ENCODE data around the gene VPS13A. TPM values are rescaled to one million over a fixed set of nuclear protein-coding genes. Genes with fewer than 3 reads are reported as not detected.

Gene VPS13A
- total RNA-seq, 4 donors from 2014 or later = 45.9 to 77.0 (median 53.5) TPM

DNA sequence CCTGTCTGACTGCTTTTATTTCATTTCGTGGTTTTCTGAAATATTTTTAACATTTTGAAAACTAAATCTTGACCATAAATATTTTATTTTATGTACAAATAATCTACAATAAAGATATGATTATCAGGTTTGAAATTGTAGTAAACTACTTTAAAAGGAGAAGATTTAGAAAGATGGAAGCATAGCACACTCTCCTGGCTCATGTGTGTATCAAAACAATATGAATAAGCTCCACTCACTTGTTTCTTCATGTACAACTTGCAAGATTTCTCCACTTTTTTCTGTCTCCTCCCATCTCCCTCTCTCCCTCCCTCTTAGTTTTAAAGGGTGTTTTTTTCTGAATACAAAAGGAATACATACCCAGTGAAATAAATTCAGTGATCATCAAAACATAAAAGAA, 15.4 kb upstream of the VPS13A start:
- Histone ChIP-seq H3K9me3 (no peaks in the 10 kb centered on the region), H3K27ac (no peak overlapping the region), H3K27me3 (no peaks in the 10 kb centered on the region), H3K4me1 (no peaks in the 10 kb centered on the region), H3K4me3 (replicated peaks in 1 of 3) (no peak overlapping the region), H3K36me3 (no peaks in the 10 kb centered on the region)
- intact Hi-C loops (cut with DNase I) = no loop called here
- WGBS, 2 donors = 83 to 94% methylated on average over 1 of the region's 1 CpG
- no peak for DNase-seq
- TF ChIP-seq, protein P1, sequence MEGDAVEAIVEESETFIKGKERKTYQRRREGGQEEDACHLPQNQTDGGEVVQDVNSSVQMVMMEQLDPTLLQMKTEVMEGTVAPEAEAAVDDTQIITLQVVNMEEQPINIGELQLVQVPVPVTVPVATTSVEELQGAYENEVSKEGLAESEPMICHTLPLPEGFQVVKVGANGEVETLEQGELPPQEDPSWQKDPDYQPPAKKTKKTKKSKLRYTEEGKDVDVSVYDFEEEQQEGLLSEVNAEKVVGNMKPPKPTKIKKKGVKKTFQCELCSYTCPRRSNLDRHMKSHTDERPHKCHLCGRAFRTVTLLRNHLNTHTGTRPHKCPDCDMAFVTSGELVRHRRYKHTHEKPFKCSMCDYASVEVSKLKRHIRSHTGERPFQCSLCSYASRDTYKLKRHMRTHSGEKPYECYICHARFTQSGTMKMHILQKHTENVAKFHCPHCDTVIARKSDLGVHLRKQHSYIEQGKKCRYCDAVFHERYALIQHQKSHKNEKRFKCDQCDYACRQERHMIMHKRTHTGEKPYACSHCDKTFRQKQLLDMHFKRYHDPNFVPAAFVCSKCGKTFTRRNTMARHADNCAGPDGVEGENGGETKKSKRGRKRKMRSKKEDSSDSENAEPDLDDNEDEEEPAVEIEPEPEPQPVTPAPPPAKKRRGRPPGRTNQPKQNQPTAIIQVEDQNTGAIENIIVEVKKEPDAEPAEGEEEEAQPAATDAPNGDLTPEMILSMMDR (IDR thresholded peaks at IDR 0.05) = no peak
- no peak for TF ChIP-seq POLR2A (IDR thresholded peaks at IDR 0.05)

DNA sequence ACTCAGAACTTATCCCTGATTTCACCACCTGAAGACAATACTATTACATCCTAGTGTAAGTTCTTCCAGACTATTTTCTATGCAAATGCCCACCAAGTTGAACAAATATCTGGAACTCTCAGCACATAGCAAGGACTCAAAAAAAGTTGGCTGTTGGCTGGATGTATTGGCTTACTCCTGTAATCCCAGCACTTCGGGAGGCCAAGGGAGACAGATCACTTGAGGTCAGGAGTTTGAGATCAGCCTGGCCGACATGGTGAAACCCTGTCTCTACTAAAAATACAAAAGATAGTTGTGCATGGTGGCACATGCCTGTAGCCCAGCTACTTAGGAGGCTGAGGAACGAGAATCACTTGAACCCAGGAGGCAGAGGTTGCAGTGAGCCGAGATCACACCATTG, 15.0 kb upstream of the VPS13A start:
- no peaks in the 10 kb centered on the region for H3K9me3 ChIP-seq
- H3K27me3 ChIP-seq = no peaks in the 10 kb centered on the region
- intact Hi-C loops (cut with DNase I) = no loop called here
- no peaks in the 10 kb centered on the region for H3K4me1 ChIP-seq
- DNase-seq = no peak
- 69 to 77% methylated on average over 3 to 4 of the region's 4 CpGs for WGBS, 2 donors
- no peak for TF ChIP-seq POLR2A (IDR thresholded peaks at IDR 0.05)
- TF ChIP-seq, protein P1 (IDR thresholded peaks at IDR 0.05) = no peak
- no peaks in the 10 kb centered on the region for H3K36me3 ChIP-seq
- H3K4me3 ChIP-seq (replicated peaks in 1 of 3) = no peak overlapping the region
- no peak overlapping the region for H3K27ac ChIP-seq

DNA sequence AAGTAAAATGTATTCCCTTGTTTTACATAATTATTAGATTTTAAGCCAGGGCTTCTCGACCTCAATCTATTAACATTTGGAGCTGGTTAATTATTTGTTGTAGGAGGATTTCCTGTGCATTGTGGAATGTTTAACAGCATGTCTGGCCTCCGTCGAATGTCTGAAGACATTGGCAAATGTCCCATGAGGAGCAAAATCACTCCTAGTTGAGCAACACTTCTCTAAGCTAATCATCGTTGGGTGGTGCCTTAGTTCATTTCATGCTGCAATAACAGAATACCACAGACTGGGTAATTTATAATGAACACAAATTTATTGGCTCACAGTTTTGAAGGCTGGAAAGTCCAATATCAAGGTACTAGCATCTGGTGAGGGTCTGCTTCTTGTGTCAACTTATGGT, 13.4 kb upstream of the VPS13A start:
- no peaks in the 10 kb centered on the region for H3K36me3 ChIP-seq
- TF ChIP-seq, protein P1 (IDR thresholded peaks at IDR 0.05) = no peak
- TF ChIP-seq POLR2A (IDR thresholded peaks at IDR 0.05) = no peak
- no peaks in the 10 kb centered on the region for H3K9me3 ChIP-seq
- H3K4me1 ChIP-seq = no peaks in the 10 kb centered on the region
- no peak overlapping the region for H3K4me3 ChIP-seq (replicated peaks in 1 of 3)
- no peaks in the 10 kb centered on the region for H3K27me3 ChIP-seq
- DNase-seq = no peak
- no peak overlapping the region for H3K27ac ChIP-seq
- 57 to 70% methylated on average over 4 of the region's 4 CpGs for WGBS, 2 donors
- intact Hi-C loops (cut with DNase I) = no loop called here

DNA sequence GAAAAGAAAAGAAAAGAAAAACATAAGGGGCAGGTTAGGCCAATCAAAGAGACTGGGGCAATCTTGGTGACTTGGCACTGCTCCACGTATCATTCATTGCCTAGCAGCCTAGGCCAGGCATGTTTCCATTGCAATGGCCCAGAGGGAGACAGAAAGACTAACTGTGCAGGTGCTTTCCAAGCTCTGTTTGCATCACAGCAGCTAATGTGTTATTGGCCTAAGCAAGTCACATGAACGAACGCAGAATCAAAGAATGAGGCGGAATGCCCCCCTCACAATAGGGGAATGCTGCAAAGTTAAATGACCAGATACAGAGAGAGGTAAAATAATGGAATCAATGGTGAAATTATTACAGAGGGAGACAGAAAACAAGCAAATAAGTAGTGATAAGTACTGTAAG, 11.1 kb upstream of the VPS13A start:
- no peaks in the 10 kb centered on the region for H3K4me1 ChIP-seq
- intact Hi-C loops (cut with DNase I) = no loop called here
- WGBS, 2 donors = 85% methylated on average over 4 of the region's 4 CpGs
- H3K36me3 ChIP-seq = no peaks in the 10 kb centered on the region
- no peaks in the 10 kb centered on the region for H3K9me3 ChIP-seq
- DNase-seq = no peak
- H3K27ac ChIP-seq = no peak overlapping the region
- no peaks in the 10 kb centered on the region for H3K27me3 ChIP-seq
- H3K4me3 ChIP-seq (replicated peaks in 1 of 3) = no peak overlapping the region
- TF ChIP-seq POLR2A (IDR thresholded peaks at IDR 0.05) = no peak
- TF ChIP-seq, protein P1 (IDR thresholded peaks at IDR 0.05) = no peak

DNA sequence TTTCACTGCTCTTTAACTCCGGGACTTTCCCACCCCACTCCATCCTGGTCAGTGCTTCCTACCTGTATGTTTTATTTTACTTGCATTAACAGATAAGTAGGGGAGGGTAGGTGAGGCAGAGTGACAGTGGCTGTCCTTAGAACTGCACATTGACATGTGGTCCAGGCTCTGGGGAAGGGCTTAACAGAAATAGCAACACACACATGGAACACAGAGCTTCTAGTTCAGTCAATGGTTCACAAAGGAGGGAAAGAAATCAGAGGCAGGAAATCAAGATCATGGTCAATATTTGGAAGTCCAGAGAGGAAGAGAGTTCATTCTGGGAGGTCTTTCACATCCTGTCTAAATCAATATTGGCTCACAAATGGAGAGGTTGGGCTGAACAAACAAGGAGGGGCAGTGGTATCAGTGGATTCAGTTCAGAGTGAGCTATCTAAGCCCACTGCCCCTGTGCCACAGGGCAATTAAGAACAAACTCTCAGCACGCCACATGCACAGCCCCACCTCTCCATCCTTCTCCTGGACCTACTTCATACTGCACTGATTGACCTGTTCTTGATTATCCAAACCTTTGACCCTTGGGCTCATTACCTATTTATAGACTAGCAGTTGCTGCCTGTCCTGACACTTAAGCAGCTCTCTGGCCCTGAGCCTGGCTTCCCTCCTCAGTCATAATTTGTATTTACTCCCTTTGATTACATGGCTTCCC, 6.2 kb upstream of the VPS13A start:
- no peak overlapping the region for H3K4me3 ChIP-seq (replicated peaks in 1 of 3)
- no peaks in the 10 kb centered on the region for H3K9me3 ChIP-seq
- H3K27ac ChIP-seq = no peak overlapping the region
- H3K27me3 ChIP-seq = no peaks in the 10 kb centered on the region
- TF ChIP-seq, protein P1 (IDR thresholded peaks at IDR 0.05) = no peak
- no peak for TF ChIP-seq POLR2A (IDR thresholded peaks at IDR 0.05)
- intact Hi-C loops (cut with DNase I) = no loop called here
- H3K4me1 ChIP-seq = no peaks in the 10 kb centered on the region
- no peaks in the 10 kb centered on the region for H3K36me3 ChIP-seq
- WGBS, 2 donors = 93 to 96% methylated on average over 2 of the region's 2 CpGs
- DNase-seq = no peak

Measured in thyroid gland (tissue), 4 donors.